GM12872 (cell line): ENCODE data around the gene CBLN3.

Source experiments
- TF ChIP-seq, protein P1 (sequence below): IDR thresholded peaks from 3 replicates; pipeline ENCODE4 v1.5.1; 2011; ENCODE audit warnings: low read depth, mild to moderate bottlenecking, low read length, moderate library complexity; ENCODE audit not compliant: insufficient read depth

The CBLN3 gene

DNA sequence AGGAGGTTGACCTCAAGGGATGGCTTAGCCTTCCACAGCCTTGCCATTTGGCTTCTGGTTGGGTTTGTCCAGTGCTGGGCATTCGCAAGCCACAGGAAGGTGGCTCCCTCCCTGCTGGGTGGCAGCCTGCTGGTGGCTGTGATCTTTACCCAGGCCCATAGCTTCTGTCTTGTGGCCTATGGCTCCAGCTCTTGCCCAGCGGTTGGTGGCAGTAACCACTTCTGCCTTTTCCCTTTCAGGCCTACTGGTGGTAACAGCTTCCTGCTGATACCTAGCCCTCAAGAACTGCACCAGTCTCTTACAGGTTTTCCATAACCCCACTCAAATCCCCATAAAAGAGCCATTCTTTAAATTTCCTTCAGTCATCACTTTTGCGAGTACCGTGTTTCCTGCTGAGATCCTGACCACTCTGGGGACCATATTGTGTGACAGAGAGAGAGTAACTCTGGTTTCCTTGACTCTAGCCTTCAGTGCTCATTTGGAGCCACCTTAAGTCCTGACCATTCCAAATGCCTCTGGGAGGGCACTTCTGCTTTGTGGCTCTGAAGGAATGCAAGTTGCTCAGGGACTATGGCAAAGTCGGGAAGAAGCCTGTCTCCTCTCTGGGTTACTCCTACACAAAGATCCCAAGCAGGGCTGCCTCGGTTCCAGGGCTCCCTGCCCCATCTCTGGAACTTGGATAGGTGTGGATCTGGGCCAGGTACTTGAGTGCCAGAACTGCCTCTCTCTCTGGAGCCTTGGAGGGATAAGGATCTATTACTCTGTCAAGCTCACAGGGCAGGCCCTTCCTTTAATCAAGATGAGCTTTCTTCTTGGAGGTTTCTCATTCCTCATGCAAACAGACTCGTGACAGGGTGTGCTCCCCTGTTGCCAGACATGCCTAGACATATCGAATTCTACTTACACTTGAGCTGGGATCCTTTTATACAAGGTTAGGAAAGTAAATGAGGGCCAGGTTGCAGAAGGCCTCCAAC lies 33.6 kb downstream of the CBLN3 start:
- TF ChIP-seq, protein P1, sequence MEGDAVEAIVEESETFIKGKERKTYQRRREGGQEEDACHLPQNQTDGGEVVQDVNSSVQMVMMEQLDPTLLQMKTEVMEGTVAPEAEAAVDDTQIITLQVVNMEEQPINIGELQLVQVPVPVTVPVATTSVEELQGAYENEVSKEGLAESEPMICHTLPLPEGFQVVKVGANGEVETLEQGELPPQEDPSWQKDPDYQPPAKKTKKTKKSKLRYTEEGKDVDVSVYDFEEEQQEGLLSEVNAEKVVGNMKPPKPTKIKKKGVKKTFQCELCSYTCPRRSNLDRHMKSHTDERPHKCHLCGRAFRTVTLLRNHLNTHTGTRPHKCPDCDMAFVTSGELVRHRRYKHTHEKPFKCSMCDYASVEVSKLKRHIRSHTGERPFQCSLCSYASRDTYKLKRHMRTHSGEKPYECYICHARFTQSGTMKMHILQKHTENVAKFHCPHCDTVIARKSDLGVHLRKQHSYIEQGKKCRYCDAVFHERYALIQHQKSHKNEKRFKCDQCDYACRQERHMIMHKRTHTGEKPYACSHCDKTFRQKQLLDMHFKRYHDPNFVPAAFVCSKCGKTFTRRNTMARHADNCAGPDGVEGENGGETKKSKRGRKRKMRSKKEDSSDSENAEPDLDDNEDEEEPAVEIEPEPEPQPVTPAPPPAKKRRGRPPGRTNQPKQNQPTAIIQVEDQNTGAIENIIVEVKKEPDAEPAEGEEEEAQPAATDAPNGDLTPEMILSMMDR = no peak

DNA sequence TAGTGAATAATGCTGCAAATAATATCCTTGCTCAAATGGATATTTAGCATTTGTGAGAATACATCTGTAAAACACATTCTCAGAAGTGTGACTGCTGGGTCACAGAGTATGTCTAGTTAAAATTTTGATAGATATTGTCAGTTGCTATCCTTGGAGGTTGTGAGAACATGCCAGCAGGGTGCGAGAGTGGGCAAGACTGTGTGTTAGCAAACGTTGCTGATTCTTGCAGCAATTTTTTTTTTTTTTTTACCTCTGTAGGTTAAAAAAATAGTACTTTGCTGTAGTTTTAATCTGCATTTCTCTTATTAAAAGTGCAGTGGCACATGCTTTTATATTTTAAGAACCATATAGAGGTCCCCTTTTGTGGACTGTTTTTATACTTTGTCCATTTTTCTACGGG lies 35.2 kb downstream of the CBLN3 start:
- TF ChIP-seq, protein P1 = no peak

DNA sequence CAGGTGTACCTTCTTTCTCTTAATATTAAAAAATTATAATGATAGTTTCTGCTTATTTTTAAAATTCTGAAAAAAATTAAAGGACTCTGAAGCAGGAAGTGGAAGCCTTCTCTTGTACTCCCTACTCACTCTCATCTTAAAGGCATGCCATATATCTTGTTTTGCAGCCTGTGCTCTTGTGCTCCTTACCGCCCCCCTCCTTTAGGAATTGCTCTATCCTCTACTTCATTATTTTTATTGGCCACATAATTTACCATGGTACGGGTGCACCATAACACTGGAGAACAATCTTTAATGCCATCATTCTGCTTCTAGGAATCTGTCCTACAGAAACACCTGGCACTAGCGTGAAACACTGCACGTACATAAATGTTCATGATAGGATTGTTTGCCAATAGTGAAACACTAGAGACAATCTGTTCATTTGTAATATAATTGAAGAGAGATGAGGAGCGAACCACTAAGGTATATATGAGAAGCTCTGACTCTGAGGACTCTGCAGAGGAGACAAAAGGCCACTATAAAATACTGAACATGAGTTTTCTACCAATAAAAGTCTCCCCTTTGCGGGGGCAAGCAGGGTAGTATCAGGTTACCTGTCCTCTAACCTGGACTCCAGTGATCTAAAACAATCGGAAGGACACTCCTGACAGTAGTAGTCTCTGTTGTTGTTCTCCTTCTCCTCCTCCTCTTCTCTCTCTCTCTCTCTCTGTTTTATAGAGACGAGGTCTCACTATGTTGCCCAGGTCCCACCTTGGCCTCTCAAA lies 37.0 kb downstream of the CBLN3 start:
- TF ChIP-seq, protein P1 = no peak

DNA sequence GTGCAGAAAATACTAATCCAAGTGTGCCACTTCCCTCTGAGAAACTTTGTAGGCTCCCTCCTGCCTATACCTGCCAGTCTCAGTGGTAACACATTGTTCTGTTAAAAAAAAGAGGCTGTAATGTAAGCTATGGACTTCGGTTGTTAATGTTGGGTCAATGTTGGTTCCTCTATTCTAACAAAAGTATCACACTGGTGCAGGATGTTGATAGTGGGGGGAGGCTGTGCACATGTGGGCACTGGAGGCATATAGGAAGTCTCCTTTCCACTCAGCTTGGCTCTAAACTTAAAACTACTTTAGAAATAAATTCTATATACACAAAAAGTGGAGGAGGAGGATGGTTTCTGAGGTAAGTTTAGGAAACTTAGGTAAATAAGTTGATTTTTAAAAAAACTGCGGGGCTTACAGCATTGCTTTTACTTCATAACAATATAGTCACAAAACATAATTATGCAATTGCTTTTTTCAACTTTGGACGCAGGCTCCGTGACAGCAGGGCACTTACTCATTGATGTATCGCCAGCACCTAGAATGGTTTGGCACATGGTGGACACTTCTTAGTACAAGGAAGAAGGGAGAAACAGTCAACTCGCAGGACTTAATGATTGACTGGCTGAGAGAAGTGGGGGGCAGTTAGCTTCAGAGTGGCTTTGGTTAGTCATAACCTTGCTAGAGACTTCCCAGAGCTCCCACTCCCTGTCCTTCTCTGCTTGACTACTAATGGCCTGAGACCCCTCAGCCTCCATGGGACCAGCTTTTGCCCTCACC lies 38.6 kb downstream of the CBLN3 start:
- TF ChIP-seq, protein P1 = no peak

DNA sequence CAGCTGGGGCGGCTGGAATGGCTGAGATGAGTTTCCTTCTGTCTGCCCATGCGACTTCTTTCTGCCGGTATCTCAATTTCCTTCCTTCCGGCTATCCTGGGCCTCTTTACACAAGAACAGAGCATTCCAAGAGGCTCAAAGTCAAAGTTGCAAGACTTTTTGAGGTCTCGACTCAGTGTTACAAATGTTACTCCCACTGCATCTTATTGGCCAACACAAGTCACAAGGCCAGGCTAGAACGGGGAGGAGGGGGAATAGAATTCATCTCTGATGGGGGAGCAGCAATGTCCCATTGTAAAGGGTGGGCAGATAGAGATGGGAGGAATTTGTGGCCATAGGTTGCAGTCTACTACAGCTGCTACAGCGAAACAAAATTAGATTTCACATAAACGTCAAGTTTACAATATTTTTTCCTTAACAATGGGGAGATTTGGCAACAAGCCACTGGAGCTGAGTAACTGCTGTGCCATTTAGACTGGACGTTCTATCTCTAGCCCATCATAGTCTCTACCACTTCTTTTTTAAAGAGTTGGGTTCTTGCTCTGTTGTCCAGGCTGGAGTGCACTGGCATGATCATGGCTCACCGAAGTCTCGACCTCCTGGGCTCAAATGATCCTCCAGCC lies 40.1 kb downstream of the CBLN3 start:
- TF ChIP-seq, protein P1 = no peak

DNA sequence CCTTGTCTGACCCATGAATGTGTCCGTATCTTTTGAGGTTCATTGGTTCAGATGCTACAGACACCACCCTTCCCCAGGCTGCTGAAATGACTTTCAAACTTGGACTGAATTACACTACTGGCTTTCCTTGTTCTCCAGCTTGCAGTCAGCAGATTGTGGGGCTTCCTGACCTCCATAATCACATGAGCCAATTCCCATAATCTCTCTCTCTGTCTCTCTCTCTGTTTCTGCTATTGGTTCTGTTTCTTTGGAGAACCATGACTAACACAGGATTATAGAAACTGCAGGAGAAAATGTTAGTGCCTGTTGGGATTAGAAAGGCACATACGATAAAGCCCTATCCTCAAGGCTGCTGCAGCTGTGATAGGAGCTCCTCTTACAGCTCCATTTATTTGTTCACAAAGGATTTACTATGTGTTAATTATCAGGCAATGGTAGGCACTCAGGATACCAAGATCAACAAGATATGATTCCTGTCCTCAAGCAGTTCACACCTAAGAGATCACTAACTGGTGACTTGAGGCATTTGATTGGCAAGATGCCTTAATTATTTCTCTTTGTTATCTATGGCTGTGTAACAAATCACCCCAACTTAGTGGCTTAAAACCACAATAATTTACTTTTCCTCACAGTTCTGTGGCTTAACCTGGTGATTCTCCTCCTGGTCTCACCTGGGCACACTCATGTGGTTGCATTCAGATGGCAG lies 40.8 kb downstream of the CBLN3 start:
- TF ChIP-seq, protein P1 = no peak
